Stomach smooth muscle (tissue), 2 donors: ENCODE data around the gene NCK1.
"Not testable (repeated sequence)": the region's sequence is repeated elsewhere in the genome, so short reads cannot be mapped to it uniquely, and the experiment has no call there.

Source experiments
- H3K27ac ChIP-seq: one replicate; pipeline ENCODE4 v1.7.0; 2013; ENCODE audit warnings: mild to moderate bottlenecking, low read length, inconsistent platforms
- H3K27me3 ChIP-seq, 2 donors: one replicate each; pipeline ENCODE4 v1.7.0; 2013; ENCODE audit warnings: low read length in 2 of 2; ENCODE audit not compliant: insufficient read depth in 2 of 2, control insufficient read depth in 1 of 2
- H3K36me3 ChIP-seq, 2 donors: one replicate each; pipeline ENCODE4 v1.7.0; 2013; ENCODE audit warnings: low read length in 2 of 2; ENCODE audit not compliant: control insufficient read depth in 2 of 2, insufficient read depth in 2 of 2
- H3K4me1 ChIP-seq: one replicate; pipeline ENCODE4 v1.7.0; 2013; ENCODE audit warnings: low read length; ENCODE audit not compliant: control insufficient read depth, insufficient read depth
- H3K4me3 ChIP-seq, 2 donors: one replicate each; pipeline ENCODE4 v1.7.0; 2013; ENCODE audit warnings: low read length in 2 of 2
- H3K9ac ChIP-seq, 2 donors: one replicate each; pipeline ENCODE4 v1.7.0; 2013; ENCODE audit warnings: low read length in 2 of 2, mild to moderate bottlenecking in 1 of 2
- H3K9me3 ChIP-seq, 2 donors: one replicate each; pipeline ENCODE4 v1.7.0; 2013; ENCODE audit warnings: low read length in 2 of 2; ENCODE audit not compliant: control insufficient read depth in 2 of 2
- donor health status: healthy.
- donor health status: Pancreatic carcinoma.

Gene NCK1

GRCh38 chr3:136958939-136959338 is 96.9 kb downstream of the NCK1 start:
- Histone ChIP-seq H3K4me3 (no peak overlapping the region), H3K36me3 (no peaks in the 10 kb centered on the region), H3K9ac (no peak overlapping the region), H3K4me1 (no peaks in the 10 kb centered on the region), H3K27me3 (no peaks in the 10 kb centered on the region), H3K9me3 (no peaks in the 10 kb centered on the region), H3K27ac (no peak overlapping the region)

- Histone ChIP-seq H3K27me3 (no peaks in the 10 kb centered on the region), H3K9me3 (no peaks in the 10 kb centered on the region), H3K36me3 (no peaks in the 10 kb centered on the region), H3K4me1 (no peaks in the 10 kb centered on the region), H3K9ac (no peak overlapping the region), H3K27ac (no peak overlapping the region), H3K4me3 (no peak overlapping the region)
Observed at GRCh38 chr3:136959599-136959998, 97.6 kb downstream of the NCK1 start.

GRCh38 chr3:136960838-136961836 is 99.1 kb downstream of the NCK1 start:
- no peaks in the 10 kb centered on the region for H3K9me3 ChIP-seq
- H3K4me1 ChIP-seq: no peaks in the 10 kb centered on the region
- no peak overlapping the region for H3K9ac ChIP-seq
- no peak overlapping the region for H3K4me3 ChIP-seq
- H3K27ac ChIP-seq: no peak overlapping the region
- no peaks in the 10 kb centered on the region for H3K27me3 ChIP-seq
- H3K36me3 ChIP-seq: no peaks in the 10 kb centered on the region

GRCh38 chr3:136962927-136963326 is 100.9 kb downstream of the NCK1 start:
- Histone ChIP-seq H3K36me3 (no peaks in the 10 kb centered on the region), H3K4me1 (no peaks in the 10 kb centered on the region), H3K27ac (no peak overlapping the region), H3K9ac (no peak overlapping the region), H3K9me3 (no peaks in the 10 kb centered on the region), H3K4me3 (no peak overlapping the region), H3K27me3 (no peaks in the 10 kb centered on the region)

GRCh38 chr3:136969539-136969938 is 107.5 kb downstream of the NCK1 start:
- H3K9me3 ChIP-seq, H3K36me3 ChIP-seq, H3K27me3 ChIP-seq, H3K4me1 ChIP-seq, H3K4me3 ChIP-seq, H3K9ac ChIP-seq, H3K27ac ChIP-seq: not testable (repeated sequence)

- H3K4me3 ChIP-seq: no peak overlapping the region
- H3K9ac ChIP-seq: no peak overlapping the region
- H3K9me3 ChIP-seq: peaks cover 0 to 3% of the 10 kb centered on the region in 2 donors
- H3K4me1 ChIP-seq: no peaks in the 10 kb centered on the region
- no peaks in the 10 kb centered on the region for H3K27me3 ChIP-seq
- no peak overlapping the region for H3K27ac ChIP-seq
- H3K36me3 ChIP-seq: no peaks in the 10 kb centered on the region
Observed at GRCh38 chr3:136973352-136973751, 111.3 kb downstream of the NCK1 start.

GRCh38 chr3:136974670-136975069 is 112.7 kb downstream of the NCK1 start:
- Histone ChIP-seq H3K9ac (no peak overlapping the region), H3K4me3 (no peak overlapping the region), H3K27ac (no peak overlapping the region), H3K36me3 (no peaks in the 10 kb centered on the region), H3K4me1 (no peaks in the 10 kb centered on the region), H3K9me3 (peaks cover 0 to 3% of the 10 kb centered on the region in 2 donors), H3K27me3 (no peaks in the 10 kb centered on the region)

- H3K27ac ChIP-seq: no peak overlapping the region
- no peaks in the 10 kb centered on the region for H3K36me3 ChIP-seq
- no peaks in the 10 kb centered on the region for H3K4me1 ChIP-seq
- H3K9me3 ChIP-seq: peaks cover 0 to 3% of the 10 kb centered on the region in 2 donors
- no peaks in the 10 kb centered on the region for H3K27me3 ChIP-seq
- no peak overlapping the region for H3K4me3 ChIP-seq
- H3K9ac ChIP-seq: no peak overlapping the region
Observed at GRCh38 chr3:136979204-136979603, 117.2 kb downstream of the NCK1 start.

- Histone ChIP-seq H3K9ac (no peak overlapping the region), H3K27ac (no peak overlapping the region), H3K9me3 (no peaks in the 10 kb centered on the region), H3K4me1 (no peaks in the 10 kb centered on the region), H3K27me3 (no peaks in the 10 kb centered on the region), H3K36me3 (no peaks in the 10 kb centered on the region), H3K4me3 (no peak overlapping the region)
Observed at GRCh38 chr3:136979684-136980083, 117.7 kb downstream of the NCK1 start.

GRCh38 chr3:136982033-136982432 is 120.0 kb downstream of the NCK1 start:
- no peaks in the 10 kb centered on the region for H3K9me3 ChIP-seq
- no peaks in the 10 kb centered on the region for H3K4me1 ChIP-seq
- no peak overlapping the region for H3K27ac ChIP-seq
- no peaks in the 10 kb centered on the region for H3K27me3 ChIP-seq
- H3K36me3 ChIP-seq: no peaks in the 10 kb centered on the region
- H3K9ac ChIP-seq: no peak overlapping the region
- no peak overlapping the region for H3K4me3 ChIP-seq

GRCh38 chr3:136982520-136983138 is 120.6 kb downstream of the NCK1 start:
- Histone ChIP-seq H3K36me3 (no peaks in the 10 kb centered on the region), H3K27ac (no peak overlapping the region), H3K4me3 (no peak overlapping the region), H3K9me3 (no peaks in the 10 kb centered on the region), H3K27me3 (no peaks in the 10 kb centered on the region), H3K9ac (no peak overlapping the region), H3K4me1 (no peaks in the 10 kb centered on the region)
